Measurements from ENCODE around the gene MS4A10. TPM values are rescaled to one million over a fixed set of nuclear protein-coding genes. Genes with fewer than 3 reads are reported as not detected.

The MS4A10 gene
- total and polyA plus RNA-seq, 9 of the 15 experiments (the other 6 are each of a cell fraction or from before 2014, with no cell fraction given), result not detected

DNA sequence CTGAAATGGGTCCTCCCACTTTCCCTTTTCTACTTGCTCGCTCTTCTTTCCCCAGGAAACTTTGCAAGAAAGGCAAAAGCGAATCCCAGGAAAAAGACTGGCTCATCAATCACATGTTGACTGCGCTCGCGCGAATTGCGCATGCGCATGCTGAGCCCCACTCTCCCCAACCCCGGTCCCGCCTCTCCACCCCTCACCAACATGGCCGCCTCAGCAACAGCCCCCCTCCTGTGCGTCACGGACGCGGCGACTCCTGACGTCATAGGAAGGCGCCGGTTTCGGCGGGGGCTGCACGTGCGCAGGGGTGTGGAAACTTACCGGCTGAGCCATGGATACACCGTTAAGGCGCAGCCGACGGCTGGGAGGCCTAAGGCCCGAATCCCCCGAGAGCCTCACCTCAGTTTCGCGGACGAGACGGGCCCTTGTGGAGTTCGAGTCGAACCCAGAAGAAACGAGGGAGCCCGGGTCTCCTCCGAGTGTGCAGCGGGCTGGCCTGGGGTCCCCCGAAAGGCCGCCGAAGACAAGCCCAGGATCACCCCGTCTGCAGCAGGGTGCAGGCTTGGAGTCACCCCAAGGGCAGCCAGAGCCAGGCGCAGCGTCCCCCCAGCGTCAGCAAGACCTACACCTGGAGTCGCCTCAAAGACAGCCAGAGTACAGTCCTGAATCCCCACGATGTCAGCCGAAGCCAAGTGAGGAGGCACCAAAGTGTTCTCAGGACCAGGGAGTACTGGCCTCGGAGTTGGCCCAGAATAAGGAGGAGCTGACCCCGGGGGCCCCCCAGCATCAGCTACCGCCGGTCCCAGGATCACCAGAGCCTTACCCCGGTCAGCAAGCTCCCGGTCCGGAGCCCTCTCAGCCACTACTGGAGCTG lies 56.9 kb downstream of the MS4A10 start, which contains the start of gene CCDC86 (continued):
- TF ChIP-seq MTA1 (IDR thresholded peaks at IDR 0.05; ENCODE audit: borderline replicate concordance), result peak; percentile 100
- TF ChIP-seq ASH1L (IDR thresholded peaks at IDR 0.05; ENCODE audit: borderline replicate concordance, low read depth, partially characterized antibody), result no peak
- TF ChIP-seq, protein P1, sequence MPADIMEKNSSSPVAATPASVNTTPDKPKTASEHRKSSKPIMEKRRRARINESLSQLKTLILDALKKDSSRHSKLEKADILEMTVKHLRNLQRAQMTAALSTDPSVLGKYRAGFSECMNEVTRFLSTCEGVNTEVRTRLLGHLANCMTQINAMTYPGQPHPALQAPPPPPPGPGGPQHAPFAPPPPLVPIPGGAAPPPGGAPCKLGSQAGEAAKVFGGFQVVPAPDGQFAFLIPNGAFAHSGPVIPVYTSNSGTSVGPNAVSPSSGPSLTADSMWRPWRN (IDR thresholded peaks at IDR 0.05; ENCODE audit: low read depth), result no peak
- no peak for TF ChIP-seq HNRNPLL (IDR thresholded peaks at IDR 0.05; ENCODE audit: low read depth, low read length, poor library complexity, severe bottlenecking)
- peak; percentile 35 for TF ChIP-seq SETDB1 (IDR thresholded peaks at IDR 0.05; ENCODE audit: low read length)
- TF ChIP-seq MED1 (CRISPR knock-in tag; IDR thresholded peaks at IDR 0.05; ENCODE audit: borderline replicate concordance), result no peak
- TF ChIP-seq, protein P2, sequence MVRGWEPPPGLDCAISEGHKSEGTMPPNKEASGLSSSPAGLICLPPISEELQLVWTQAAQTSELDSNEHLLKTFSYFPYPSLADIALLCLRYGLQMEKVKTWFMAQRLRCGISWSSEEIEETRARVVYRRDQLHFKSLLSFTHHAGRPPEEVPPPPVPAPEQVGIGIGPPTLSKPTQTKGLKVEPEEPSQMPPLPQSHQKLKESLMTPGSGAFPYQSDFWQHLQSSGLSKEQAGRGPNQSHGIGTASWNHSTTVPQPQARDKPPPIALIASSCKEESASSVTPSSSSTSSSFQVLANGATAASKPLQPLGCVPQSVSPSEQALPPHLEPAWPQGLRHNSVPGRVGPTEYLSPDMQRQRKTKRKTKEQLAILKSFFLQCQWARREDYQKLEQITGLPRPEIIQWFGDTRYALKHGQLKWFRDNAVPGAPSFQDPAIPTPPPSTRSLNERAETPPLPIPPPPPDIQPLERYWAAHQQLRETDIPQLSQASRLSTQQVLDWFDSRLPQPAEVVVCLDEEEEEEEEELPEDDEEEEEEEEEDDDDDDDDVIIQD (CRISPR knock-in tag; IDR thresholded peaks at IDR 0.05), result no peak
- no peak for TF ChIP-seq MEF2D (tag; conservative IDR thresholded peaks at IDR 0.05; ENCODE audit: low read depth)
- TF ChIP-seq NR4A1 (CRISPR knock-in tag; IDR thresholded peaks at IDR 0.05), result peak; percentile 92
- no peak for TF ChIP-seq NR4A1 (tag; IDR thresholded peaks at IDR 0.05)
- TF ChIP-seq ZSCAN32 (CRISPR knock-in tag; IDR thresholded peaks at IDR 0.05), result no peak
- peak; percentile 83 for TF ChIP-seq NEUROD1 (IDR thresholded peaks at IDR 0.05; ENCODE audit: borderline replicate concordance, low read depth, low read length, partially characterized antibody)
- TF ChIP-seq ZNF197 (CRISPR knock-in tag; IDR thresholded peaks at IDR 0.05; ENCODE audit: low read depth), result no peak
- peak; percentile 99 for TF ChIP-seq KHSRP (IDR thresholded peaks at IDR 0.05)
- no peak for TF ChIP-seq MAFG (tag; conservative IDR thresholded peaks at IDR 0.05)
